ENCODE measurements around the gene PRDM1.

The PRDM1 gene

GRCh38 chr6:106134906-106135634, 48.9 kb downstream of the PRDM1 start:
- H3K36me3 ChIP-seq (ENCODE audit: control insufficient read depth, insufficient read depth, low read length): no peaks in the 10 kb centered on the region
- H3K4me3 ChIP-seq (ENCODE audit: low read depth, low read length): no peak overlapping the region
- no peaks in the 10 kb centered on the region for H3K4me1 ChIP-seq (ENCODE audit: control insufficient read depth, insufficient read depth, low read length)
- no peak overlapping the region for H3K9ac ChIP-seq (ENCODE audit: low read depth, low read length)
- H3K27me3 ChIP-seq (ENCODE audit: control insufficient read depth, insufficient read depth, low read length): no peaks in the 10 kb centered on the region
- H3K9me3 ChIP-seq (ENCODE audit: control insufficient read depth, insufficient read depth, low read length): no peaks in the 10 kb centered on the region

- Histone ChIP-seq H3K4me3 (ENCODE audit: low read depth, low read length) (no peak overlapping the region), H3K9me3 (ENCODE audit: control insufficient read depth, insufficient read depth, low read length) (no peaks in the 10 kb centered on the region), H3K4me1 (ENCODE audit: control insufficient read depth, insufficient read depth, low read length) (no peaks in the 10 kb centered on the region), H3K36me3 (ENCODE audit: control insufficient read depth, insufficient read depth, low read length) (no peaks in the 10 kb centered on the region), H3K9ac (ENCODE audit: low read depth, low read length) (no peak overlapping the region), H3K27me3 (ENCODE audit: control insufficient read depth, insufficient read depth, low read length) (no peaks in the 10 kb centered on the region)
Measured at GRCh38 chr6:106135911-106136571, 49.9 kb downstream of the PRDM1 start.

- Histone ChIP-seq H3K27me3 (ENCODE audit: control insufficient read depth, insufficient read depth, low read length) (no peaks in the 10 kb centered on the region), H3K4me1 (ENCODE audit: control insufficient read depth, insufficient read depth, low read length) (no peaks in the 10 kb centered on the region), H3K9ac (ENCODE audit: low read depth, low read length) (no peak overlapping the region), H3K36me3 (ENCODE audit: control insufficient read depth, insufficient read depth, low read length) (no peaks in the 10 kb centered on the region), H3K9me3 (ENCODE audit: control insufficient read depth, insufficient read depth, low read length) (no peaks in the 10 kb centered on the region), H3K4me3 (ENCODE audit: low read depth, low read length) (no peak overlapping the region)
Measured at GRCh38 chr6:106136845-106137244, 50.7 kb downstream of the PRDM1 start.

GRCh38 chr6:106138151-106138550, 52.0 kb downstream of the PRDM1 start:
- Histone ChIP-seq H3K9ac (ENCODE audit: low read depth, low read length) (no peak overlapping the region), H3K9me3 (ENCODE audit: control insufficient read depth, insufficient read depth, low read length) (no peaks in the 10 kb centered on the region), H3K4me3 (ENCODE audit: low read depth, low read length) (no peak overlapping the region), H3K27me3 (ENCODE audit: control insufficient read depth, insufficient read depth, low read length) (no peaks in the 10 kb centered on the region), H3K4me1 (ENCODE audit: control insufficient read depth, insufficient read depth, low read length) (no peaks in the 10 kb centered on the region), H3K36me3 (ENCODE audit: control insufficient read depth, insufficient read depth, low read length) (no peaks in the 10 kb centered on the region)

GRCh38 chr6:106141441-106142237, 55.5 kb downstream of the PRDM1 start:
- H3K9ac ChIP-seq (ENCODE audit: low read depth, low read length): no peak overlapping the region
- no peaks in the 10 kb centered on the region for H3K27me3 ChIP-seq (ENCODE audit: control insufficient read depth, insufficient read depth, low read length)
- H3K4me1 ChIP-seq (ENCODE audit: control insufficient read depth, insufficient read depth, low read length): peaks cover 4% of the 10 kb centered on the region
- no peaks in the 10 kb centered on the region for H3K36me3 ChIP-seq (ENCODE audit: control insufficient read depth, insufficient read depth, low read length)
- no peak overlapping the region for H3K4me3 ChIP-seq (ENCODE audit: low read depth, low read length)
- H3K9me3 ChIP-seq (ENCODE audit: control insufficient read depth, insufficient read depth, low read length): no peaks in the 10 kb centered on the region

- no peaks in the 10 kb centered on the region for H3K27me3 ChIP-seq (ENCODE audit: control insufficient read depth, insufficient read depth, low read length)
- H3K9me3 ChIP-seq (ENCODE audit: control insufficient read depth, insufficient read depth, low read length): no peaks in the 10 kb centered on the region
- H3K36me3 ChIP-seq (ENCODE audit: control insufficient read depth, insufficient read depth, low read length): no peaks in the 10 kb centered on the region
- H3K4me1 ChIP-seq (ENCODE audit: control insufficient read depth, insufficient read depth, low read length): peaks cover 4% of the 10 kb centered on the region
- no peak overlapping the region for H3K4me3 ChIP-seq (ENCODE audit: low read depth, low read length)
- H3K9ac ChIP-seq (ENCODE audit: low read depth, low read length): no peak overlapping the region
Measured at GRCh38 chr6:106142876-106143431, 56.8 kb downstream of the PRDM1 start.

- Histone ChIP-seq H3K9ac (ENCODE audit: low read depth, low read length) (no peak overlapping the region), H3K27me3 (ENCODE audit: control insufficient read depth, insufficient read depth, low read length) (no peaks in the 10 kb centered on the region), H3K4me1 (ENCODE audit: control insufficient read depth, insufficient read depth, low read length) (peaks cover 4% of the 10 kb centered on the region), H3K36me3 (ENCODE audit: control insufficient read depth, insufficient read depth, low read length) (no peaks in the 10 kb centered on the region), H3K4me3 (ENCODE audit: low read depth, low read length) (no peak overlapping the region), H3K9me3 (ENCODE audit: control insufficient read depth, insufficient read depth, low read length) (no peaks in the 10 kb centered on the region)
Measured at GRCh38 chr6:106143665-106144064, 57.5 kb downstream of the PRDM1 start.

- Histone ChIP-seq H3K9ac (ENCODE audit: low read depth, low read length) (no peak overlapping the region), H3K4me1 (ENCODE audit: control insufficient read depth, insufficient read depth, low read length) (peaks cover 4% of the 10 kb centered on the region), H3K4me3 (ENCODE audit: low read depth, low read length) (no peak overlapping the region)
Measured at GRCh38 chr6:106145144-106145543, 59.0 kb downstream of the PRDM1 start.

GRCh38 chr6:106145741-106146227, 59.6 kb downstream of the PRDM1 start:
- Histone ChIP-seq H3K9ac (ENCODE audit: low read depth, low read length) (no peak overlapping the region), H3K9me3 (ENCODE audit: control insufficient read depth, insufficient read depth, low read length) (no peaks in the 10 kb centered on the region), H3K36me3 (ENCODE audit: control insufficient read depth, insufficient read depth, low read length) (no peaks in the 10 kb centered on the region), H3K4me3 (ENCODE audit: low read depth, low read length) (no peak overlapping the region), H3K4me1 (ENCODE audit: control insufficient read depth, insufficient read depth, low read length) (peaks cover 4% of the 10 kb centered on the region), H3K27me3 (ENCODE audit: control insufficient read depth, insufficient read depth, low read length) (no peaks in the 10 kb centered on the region)

More at GRCh38 chr6:106145144-106145543, 59.0 kb downstream of the PRDM1 start:
- H3K9me3 ChIP-seq (ENCODE audit: control insufficient read depth, insufficient read depth, low read length): no peaks in the 10 kb centered on the region
- H3K27me3 ChIP-seq (ENCODE audit: control insufficient read depth, insufficient read depth, low read length): no peaks in the 10 kb centered on the region
- no peaks in the 10 kb centered on the region for H3K36me3 ChIP-seq (ENCODE audit: control insufficient read depth, insufficient read depth, low read length)

- H3K9me3 ChIP-seq (ENCODE audit: control insufficient read depth, insufficient read depth, low read length): no peaks in the 10 kb centered on the region
- H3K36me3 ChIP-seq (ENCODE audit: control insufficient read depth, insufficient read depth, low read length): no peaks in the 10 kb centered on the region
- no peak overlapping the region for H3K9ac ChIP-seq (ENCODE audit: low read depth, low read length)
- no peaks in the 10 kb centered on the region for H3K27me3 ChIP-seq (ENCODE audit: control insufficient read depth, insufficient read depth, low read length)
- peaks cover 4% of the 10 kb centered on the region for H3K4me1 ChIP-seq (ENCODE audit: control insufficient read depth, insufficient read depth, low read length)
- H3K4me3 ChIP-seq (ENCODE audit: low read depth, low read length): no peak overlapping the region
Measured at GRCh38 chr6:106146852-106147351, 60.8 kb downstream of the PRDM1 start.

- Histone ChIP-seq H3K9ac (ENCODE audit: low read depth, low read length) (no peak overlapping the region), H3K27me3 (ENCODE audit: control insufficient read depth, insufficient read depth, low read length) (no peaks in the 10 kb centered on the region), H3K4me3 (ENCODE audit: low read depth, low read length) (no peak overlapping the region), H3K9me3 (ENCODE audit: control insufficient read depth, insufficient read depth, low read length) (no peaks in the 10 kb centered on the region), H3K36me3 (ENCODE audit: control insufficient read depth, insufficient read depth, low read length) (no peaks in the 10 kb centered on the region), H3K4me1 (ENCODE audit: control insufficient read depth, insufficient read depth, low read length) (peaks cover 4% of the 10 kb centered on the region)
Measured at GRCh38 chr6:106147476-106147875, 61.3 kb downstream of the PRDM1 start.

Measured in iPS-15b (cell line).